Neural progenitor cell (in vitro differentiated cells): ENCODE measurements around the gene ATP6V1D.

Source experiments
- CTCF ChIP-seq: fragments of 200-600 bp; sonication (generic); IDR thresholded peaks from 2 replicates; pipeline ENCODE4 v1.5.1; 2017; ENCODE audit warnings: antibody characterized with exemption, mild to moderate bottlenecking
- EZH2 ChIP-seq: fragments of 200-600 bp; sonication (generic); IDR thresholded peaks from 2 replicates; pipeline ENCODE4 v1.6.1; 2017; ENCODE audit warnings: antibody characterized with exemption, mild to moderate bottlenecking, moderate library complexity
- EZH2phosphoT487 ChIP-seq: fragments of 200-600 bp; sonication (generic); IDR thresholded peaks from 2 replicates; pipeline ENCODE4 v1.6.1; 2017; ENCODE audit warnings: antibody characterized with exemption

GRCh38 chr14:67357969-67358354, 1.6 kb downstream of the ATP6V1D start:
- TF ChIP-seq CTCF (no peak), EZH2phosphoT487 (no peak), EZH2 (no peak)
